ENCODE data around the gene CUL1.
"Not testable (repeated sequence)": the region's sequence is repeated elsewhere in the genome, so short reads cannot be mapped to it uniquely, and the experiment has no call there.

Gene CUL1

GRCh38 chr7:148699782-148700629, 1.3 kb downstream of the CUL1 start:
- peak; percentile 49 to 54 for DNase-seq (ENCODE audit: low read depth in 2 of 2)
- H3K4me3 ChIP-seq (replicated peaks in 1 of 2; ENCODE audit: low read depth in 2 of 2, low read length in 2 of 2) = peak overlapping the region; percentile 78
- no peak for TF ChIP-seq CTCF (IDR thresholded peaks at IDR 0.05; ENCODE audit: low read depth, low read length)

GRCh38 chr7:148700661-148701064, 2.0 kb downstream of the CUL1 start:
- DNase-seq (ENCODE audit: low read depth in 2 of 2) = peak; percentile 38 to 49
- H3K4me3 ChIP-seq (replicated peaks in 1 of 2; ENCODE audit: low read depth in 2 of 2, low read length in 2 of 2) = peak overlapping the region; percentile 78
- no peak for TF ChIP-seq CTCF (IDR thresholded peaks at IDR 0.05; ENCODE audit: low read depth, low read length)

GRCh38 chr7:148701414-148701813, 2.7 kb downstream of the CUL1 start:
- TF ChIP-seq CTCF (IDR thresholded peaks at IDR 0.05; ENCODE audit: low read depth, low read length) = no peak

GRCh38 chr7:148702876-148703670, 4.4 kb downstream of the CUL1 start:
- peak; percentile 14 to 21 for DNase-seq (ENCODE audit: low read depth in 2 of 2)
- TF ChIP-seq CTCF (IDR thresholded peaks at IDR 0.05; ENCODE audit: low read depth, low read length) = no peak

More at GRCh38 chr7:148701414-148701813, 2.7 kb downstream of the CUL1 start:
- no peak overlapping the region for H3K4me3 ChIP-seq (replicated peaks in 1 of 2; ENCODE audit: low read depth in 2 of 2, low read length in 2 of 2)
- DNase-seq (ENCODE audit: low read depth in 2 of 2) = peak; percentile 37 to 47

GRCh38 chr7:148703671-148703962, 4.9 kb downstream of the CUL1 start:
- not testable (repeated sequence) for DNase-seq (ENCODE audit: low read depth in 2 of 2)

More at GRCh38 chr7:148702876-148703670, 4.4 kb downstream of the CUL1 start:
- no peak overlapping the region for H3K4me3 ChIP-seq (replicated peaks in 1 of 2; ENCODE audit: low read depth in 2 of 2, low read length in 2 of 2)

GRCh38 chr7:148704189-148704588, 5.5 kb downstream of the CUL1 start:
- H3K4me3 ChIP-seq (replicated peaks in 1 of 2; ENCODE audit: low read depth in 2 of 2, low read length in 2 of 2) = no peak overlapping the region
- no peak for TF ChIP-seq CTCF (IDR thresholded peaks at IDR 0.05; ENCODE audit: low read depth, low read length)
- DNase-seq (ENCODE audit: low read depth in 2 of 2) = no peak

More at GRCh38 chr7:148703671-148703962, 4.9 kb downstream of the CUL1 start:
- not testable (repeated sequence) for H3K4me3 ChIP-seq (replicated peaks in 1 of 2; ENCODE audit: low read depth in 2 of 2, low read length in 2 of 2)

- no peak overlapping the region for H3K4me3 ChIP-seq (replicated peaks in 1 of 2; ENCODE audit: low read depth in 2 of 2, low read length in 2 of 2)
- no peak for TF ChIP-seq CTCF (IDR thresholded peaks at IDR 0.05; ENCODE audit: low read depth, low read length)
- DNase-seq (ENCODE audit: low read depth in 2 of 2) = no peak
These were observed 6.3 kb downstream of the CUL1 start for GRCh38 chr7:148704970-148705369.

Data from cardiac fibroblast (primary cell).